Breast epithelium (tissue), 3 donors: ENCODE results near the gene F11R.

Experiments
- POLR2AphosphoS5 ChIP-seq, 3 donors: sonication (generic); formaldehyde crosslinking; IDR thresholded peaks; one replicate each; pipeline ENCODE4 v1.6.1; 2017; ENCODE audit warnings: antibody characterized with exemption in 3 of 3
- TF ChIP-seq, protein P1 (sequence below), 3 donors: fragments of 450-650 bp; IDR thresholded peaks; one replicate each; pipeline ENCODE4 v1.5.1; 2016 to 2017; ENCODE audit warnings: antibody characterized with exemption in 3 of 3, mild to moderate bottlenecking in 3 of 3, moderate library complexity in 3 of 3

DNA sequence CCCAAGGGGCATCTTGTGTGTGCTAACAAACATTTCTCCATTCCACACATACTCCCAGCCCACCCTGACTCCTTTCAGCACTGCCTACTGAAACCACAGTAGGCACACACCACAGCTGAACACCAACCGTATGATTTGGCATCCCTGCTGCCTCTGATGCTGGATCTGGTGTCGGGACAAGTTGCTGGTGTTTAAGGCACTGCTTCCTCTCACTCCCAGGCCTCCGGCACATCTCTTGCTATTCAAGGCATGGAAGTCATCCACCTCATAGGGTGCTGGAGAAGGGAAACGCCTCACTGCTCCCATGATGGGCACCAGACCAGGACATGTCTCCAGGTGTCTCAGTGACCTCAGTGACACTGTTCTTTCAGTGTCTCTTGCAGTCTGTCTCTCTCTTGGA lies 64.0 kb downstream of the F11R start:
- TF ChIP-seq, protein P1, sequence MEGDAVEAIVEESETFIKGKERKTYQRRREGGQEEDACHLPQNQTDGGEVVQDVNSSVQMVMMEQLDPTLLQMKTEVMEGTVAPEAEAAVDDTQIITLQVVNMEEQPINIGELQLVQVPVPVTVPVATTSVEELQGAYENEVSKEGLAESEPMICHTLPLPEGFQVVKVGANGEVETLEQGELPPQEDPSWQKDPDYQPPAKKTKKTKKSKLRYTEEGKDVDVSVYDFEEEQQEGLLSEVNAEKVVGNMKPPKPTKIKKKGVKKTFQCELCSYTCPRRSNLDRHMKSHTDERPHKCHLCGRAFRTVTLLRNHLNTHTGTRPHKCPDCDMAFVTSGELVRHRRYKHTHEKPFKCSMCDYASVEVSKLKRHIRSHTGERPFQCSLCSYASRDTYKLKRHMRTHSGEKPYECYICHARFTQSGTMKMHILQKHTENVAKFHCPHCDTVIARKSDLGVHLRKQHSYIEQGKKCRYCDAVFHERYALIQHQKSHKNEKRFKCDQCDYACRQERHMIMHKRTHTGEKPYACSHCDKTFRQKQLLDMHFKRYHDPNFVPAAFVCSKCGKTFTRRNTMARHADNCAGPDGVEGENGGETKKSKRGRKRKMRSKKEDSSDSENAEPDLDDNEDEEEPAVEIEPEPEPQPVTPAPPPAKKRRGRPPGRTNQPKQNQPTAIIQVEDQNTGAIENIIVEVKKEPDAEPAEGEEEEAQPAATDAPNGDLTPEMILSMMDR (IDR thresholded peaks at IDR 0.05): no peak
- no peak for TF ChIP-seq POLR2AphosphoS5 (IDR thresholded peaks at IDR 0.05)
